Skin of body (tissue), 2 donors: ENCODE data around the gene CELF4. TPM values are rescaled to one million over a fixed set of nuclear protein-coding genes. Genes with fewer than 3 reads are reported as not detected.

ENCODE experiments used
- DNase-seq: peaks from one replicate; lab custom pipeline; 2025; lab: John Stamatoyannopoulos, UW
- total RNA-seq: library from RNA; depleted of rRNA; stranded (reverse); fragments of >200 nt; gene quantifications from one replicate; pipeline ENCODE4 v1.2.3, GENCODE V29; 2014

Gene CELF4
- total RNA-seq, 1 donor from 2014 or later = 0.69 TPM

GRCh38 chr18:37394610-37394965, 171.0 kb downstream of the CELF4 start:
- DNase-seq = no peak

GRCh38 chr18:37393945-37394609, 171.5 kb downstream of the CELF4 start:
- peak; percentile 58 for DNase-seq

- DNase-seq = no peak
Observed at GRCh38 chr18:37393221-37393827, 172.3 kb downstream of the CELF4 start.

- DNase-seq = no peak
Observed at GRCh38 chr18:37392648-37393047, 172.9 kb downstream of the CELF4 start.

- DNase-seq = no peak
Observed at GRCh38 chr18:37391698-37392548, 173.7 kb downstream of the CELF4 start.

DNA sequence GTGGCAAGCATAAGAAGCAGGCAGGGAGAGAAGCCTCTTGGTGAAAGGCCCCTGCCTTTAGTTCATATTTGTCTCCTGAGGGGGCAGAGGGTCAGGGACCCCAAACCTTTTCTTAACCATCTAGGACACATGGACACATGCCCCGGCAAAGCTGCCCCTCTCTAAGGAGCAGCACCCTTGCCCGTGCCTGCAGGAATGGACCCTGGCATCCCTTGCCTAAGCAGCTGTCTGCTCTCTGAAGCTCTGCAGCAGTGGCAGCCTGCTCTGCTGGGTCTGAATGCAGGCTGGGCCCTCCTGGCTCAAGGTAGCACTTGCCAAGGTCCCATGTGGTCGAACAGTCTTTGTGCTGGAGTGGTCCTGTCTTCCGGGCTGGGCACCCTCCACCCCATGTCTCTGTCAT, 174.4 kb downstream of the CELF4 start:
- no peak for DNase-seq

DNA sequence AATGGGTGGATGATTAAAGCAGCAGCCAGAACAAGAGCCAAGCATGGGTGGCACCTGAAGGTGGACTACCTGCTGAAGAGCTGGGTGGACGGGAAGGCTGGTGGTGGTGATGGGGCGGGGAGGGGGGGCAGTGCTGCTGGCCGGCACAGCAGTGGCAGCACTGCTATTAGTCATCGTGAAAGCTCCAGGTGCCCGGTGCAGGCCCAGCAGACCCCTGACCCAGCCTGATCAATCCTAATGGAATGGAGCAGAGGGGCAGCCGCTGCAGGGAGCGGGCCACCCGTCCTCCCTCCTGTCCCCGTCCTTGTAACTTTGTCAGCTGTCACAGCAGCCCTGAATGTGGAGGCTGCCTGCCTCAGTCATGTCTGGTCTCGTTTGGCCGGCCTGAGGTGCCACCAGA, 174.9 kb downstream of the CELF4 start:
- DNase-seq = no peak

DNA sequence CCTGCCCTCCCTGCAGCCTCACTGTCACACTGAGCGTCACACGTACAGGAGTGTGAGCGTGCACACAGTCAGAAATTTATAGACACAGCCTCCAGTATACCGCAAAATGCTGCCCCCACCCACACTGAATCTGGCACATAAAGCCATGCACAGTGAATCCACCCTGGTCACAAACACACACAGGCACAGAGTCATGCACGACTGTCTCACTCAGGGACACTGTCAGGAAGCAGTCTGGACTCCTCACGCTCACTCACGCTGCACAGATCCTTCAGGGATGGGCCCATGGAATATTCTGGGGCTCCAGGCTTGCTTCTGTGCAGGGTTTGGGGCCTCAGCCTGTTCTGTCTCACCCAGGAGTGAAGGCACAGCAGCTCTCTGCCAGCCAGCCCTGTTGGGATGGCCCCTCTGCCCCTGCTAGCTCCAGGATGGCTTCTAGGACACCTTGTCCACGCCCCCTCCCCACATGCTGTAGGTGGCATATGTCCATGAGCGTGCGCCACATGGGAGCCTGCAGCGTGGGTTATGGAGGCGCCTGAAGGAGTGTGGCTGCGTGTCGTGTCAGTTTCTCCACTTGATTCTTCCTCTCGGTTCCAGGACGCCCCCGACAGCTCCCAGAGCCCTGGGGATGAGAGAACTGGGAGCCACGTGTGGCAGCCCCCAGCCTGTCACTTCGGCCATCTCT, 175.8 kb downstream of the CELF4 start:
- DNase-seq = no peak

DNA sequence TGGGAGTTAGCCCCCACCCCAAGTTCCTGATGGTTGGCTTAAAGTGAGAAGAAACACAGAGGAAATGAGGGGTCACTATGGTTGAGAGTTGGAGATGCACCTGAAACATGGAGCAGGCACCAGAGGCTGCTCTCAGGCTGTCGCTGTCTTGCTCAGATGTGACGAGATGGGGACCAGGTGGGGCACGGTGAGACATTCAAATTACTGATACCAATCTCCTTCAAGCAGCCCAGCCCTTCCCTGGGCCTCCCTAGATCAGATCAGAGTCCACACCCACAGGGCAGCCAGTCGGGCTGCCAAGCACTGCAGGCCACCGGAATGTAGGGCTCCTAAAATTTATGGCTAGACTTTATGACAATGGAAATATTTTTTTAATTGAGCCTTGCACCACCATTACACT, 176.6 kb downstream of the CELF4 start:
- no peak for DNase-seq

- no peak for DNase-seq
Observed at GRCh38 chr18:37388413-37388812, 177.2 kb downstream of the CELF4 start.

DNA sequence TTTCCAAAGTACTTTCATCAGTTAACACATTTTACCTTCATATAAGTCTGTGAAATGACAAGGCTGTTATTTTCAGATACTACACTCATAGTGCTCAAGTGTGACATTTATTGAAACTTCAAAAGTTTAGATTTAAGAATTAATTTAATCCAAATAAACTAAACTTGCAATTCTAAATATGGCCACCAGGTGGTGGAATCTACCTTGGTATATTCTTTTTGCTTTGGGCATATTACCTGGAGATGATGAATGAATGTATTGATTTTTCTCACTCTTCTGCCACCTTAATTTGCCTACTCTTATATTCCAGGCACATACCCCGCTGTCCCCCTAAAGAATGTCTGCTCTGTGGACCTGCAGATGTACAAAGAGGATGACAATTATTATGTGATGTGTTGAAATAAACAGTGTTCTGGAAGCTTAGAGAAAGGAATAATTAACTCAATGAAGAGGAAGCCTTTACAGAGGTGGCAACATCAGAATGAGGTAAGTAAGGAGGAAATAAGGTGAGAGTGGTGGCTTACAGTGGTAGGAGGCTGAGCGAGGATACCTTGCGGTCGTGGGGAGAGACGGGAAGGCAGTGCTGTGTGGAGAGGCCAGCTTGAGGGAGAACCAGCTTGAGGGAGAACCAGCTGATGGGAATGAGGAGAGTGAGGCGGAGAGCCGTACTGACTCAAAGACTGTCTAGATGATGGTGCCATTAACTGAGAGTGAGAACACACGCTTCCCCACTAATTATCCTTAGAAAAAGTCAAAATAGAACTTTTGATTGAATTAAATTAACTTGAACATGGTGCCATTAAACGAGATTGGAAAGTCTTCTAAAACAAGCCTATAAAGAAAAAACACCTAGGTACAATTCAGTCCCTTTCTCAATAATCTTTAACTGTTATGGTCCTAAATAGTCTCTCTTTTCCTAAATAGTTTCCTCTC, 179.5 kb downstream of the CELF4 start:
- DNase-seq = no peak

DNA sequence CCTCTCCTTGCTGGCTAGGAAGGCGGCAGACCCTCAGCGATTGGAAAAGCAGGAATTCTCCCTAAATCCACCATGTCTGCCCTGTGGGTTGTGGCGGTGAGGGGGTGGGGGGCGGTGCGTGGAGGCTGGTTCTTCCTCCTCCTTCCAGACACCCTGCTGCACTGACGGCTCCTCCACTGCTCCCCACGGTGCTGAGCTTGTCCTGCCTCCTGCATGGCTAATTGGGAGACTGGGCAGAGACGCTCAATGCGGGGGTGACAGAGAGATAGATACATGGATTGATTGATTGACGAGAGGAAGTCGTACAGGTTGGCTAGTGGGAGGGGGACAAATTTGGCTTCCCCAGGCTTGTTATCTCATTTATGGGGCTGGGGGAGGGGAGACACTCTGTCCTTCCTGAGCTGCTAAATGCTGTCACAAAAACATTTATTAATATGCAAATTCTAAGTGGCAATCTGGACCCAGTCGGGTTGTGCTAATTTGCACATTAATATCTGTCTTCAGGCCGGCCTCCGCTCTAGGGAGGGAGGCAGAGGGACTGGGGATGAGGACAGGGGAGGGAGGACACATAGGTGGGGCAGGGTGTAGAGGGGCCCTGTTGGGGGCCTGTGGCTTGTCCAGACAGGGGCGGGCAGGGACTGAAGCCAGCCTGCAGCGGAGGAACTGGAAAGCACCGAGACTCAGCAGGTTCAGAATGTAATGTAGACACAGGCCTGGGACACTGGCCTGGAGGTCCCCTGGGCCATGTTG, 181.6 kb downstream of the CELF4 start:
- peak; percentile 25 for DNase-seq

DNA sequence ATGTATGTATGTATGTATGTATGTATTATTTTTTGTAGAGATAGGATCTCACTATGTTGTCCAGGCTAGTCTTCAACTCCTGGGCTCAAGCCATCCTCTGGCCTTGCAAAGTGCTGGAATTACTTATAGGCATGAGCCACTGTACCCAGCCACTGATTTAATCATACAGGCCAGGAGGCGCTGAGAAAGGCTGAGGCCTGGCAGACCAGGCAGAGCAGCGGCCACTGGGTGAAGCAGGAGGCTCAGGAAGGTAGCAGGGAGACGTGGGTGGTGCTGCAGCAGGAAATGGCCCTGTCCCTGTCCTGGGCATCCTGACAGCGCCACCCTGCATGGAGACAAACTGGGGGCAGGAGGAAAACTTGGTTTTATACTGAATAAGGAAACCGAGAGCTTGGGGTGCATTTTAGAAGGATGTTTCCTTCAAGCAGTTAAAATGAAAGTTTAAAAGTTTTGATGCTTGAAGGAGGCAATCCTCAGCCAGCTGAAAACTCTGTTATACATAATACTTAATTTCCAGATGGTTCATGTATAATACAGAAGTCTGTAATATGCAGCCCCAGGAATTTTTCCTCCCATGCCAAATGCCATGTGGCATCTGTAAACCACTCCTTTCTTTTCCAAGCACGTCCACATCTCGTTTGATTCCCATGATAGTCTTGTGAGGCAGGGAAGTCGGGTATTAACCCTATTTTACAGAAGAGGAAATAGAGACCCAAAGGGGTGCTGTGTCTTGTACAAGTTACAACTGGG, 182.4 kb downstream of the CELF4 start:
- DNase-seq = peak; percentile 52

DNA sequence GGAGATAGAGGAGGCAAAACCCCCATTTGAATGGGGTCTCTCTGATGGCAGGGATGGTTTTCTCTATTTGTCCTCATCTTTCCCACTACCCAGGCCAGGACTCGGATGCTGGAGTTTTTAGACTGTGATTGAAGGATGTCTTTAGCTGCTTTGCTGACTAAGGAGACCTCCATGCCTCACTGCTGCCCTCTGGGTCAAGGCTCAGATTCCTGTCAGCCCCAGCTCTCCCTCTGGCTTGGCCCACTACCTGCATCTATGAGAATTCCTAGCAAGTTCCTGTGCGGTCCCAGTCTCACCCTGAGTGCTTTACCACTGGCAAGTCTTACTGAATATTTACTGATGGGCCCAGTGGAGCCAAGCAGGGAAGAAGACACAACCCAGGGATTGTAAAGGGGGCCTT, 184.0 kb downstream of the CELF4 start:
- DNase-seq = no peak

DNA sequence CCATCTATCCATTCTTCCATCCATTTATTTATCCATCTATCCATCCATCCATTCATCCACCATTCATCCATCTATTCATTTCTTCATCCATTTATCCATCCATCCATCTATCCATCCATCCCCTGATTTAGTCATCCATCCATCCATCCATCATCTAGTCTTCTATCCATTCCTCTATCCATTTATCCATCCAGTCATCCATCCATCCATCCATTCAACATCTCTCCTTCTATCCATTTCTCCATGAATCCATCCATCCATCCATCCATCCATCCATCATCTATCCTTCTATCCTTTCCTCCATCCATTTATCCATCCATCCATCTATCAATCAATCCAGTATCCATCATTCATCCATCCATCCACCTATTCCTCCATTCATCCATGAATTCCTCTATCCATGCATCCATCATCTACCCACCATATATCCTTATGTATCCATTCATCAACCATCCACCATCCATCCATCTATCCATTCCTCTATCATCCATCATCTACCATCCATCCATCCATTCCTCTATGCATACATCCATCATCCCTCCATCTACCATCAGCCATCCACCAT, 185.0 kb downstream of the CELF4 start:
- no peak for DNase-seq

- DNase-seq = no peak
Observed at GRCh38 chr18:37378336-37379010, 187.1 kb downstream of the CELF4 start.

DNA sequence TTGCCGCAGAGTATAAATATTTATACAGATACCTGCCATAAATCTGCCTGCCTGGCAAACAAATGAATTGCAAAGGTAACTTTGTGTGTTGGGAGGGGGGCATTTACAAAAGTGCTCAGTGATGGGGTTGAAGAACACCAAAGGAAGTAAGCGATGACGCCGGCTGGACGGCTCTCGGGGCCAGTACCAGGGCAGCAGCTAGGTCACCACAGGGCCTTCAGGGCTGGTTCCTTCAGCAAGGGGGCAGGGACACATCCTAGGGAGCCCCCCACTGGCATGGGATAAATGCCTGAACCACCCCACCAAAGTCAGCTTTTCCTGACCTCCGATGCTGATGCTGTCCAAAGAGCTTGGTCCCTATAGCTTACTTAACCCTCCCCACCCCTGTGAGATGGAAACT, 190.4 kb downstream of the CELF4 start:
- no peak for DNase-seq

GRCh38 chr18:37368110-37368954, 197.3 kb downstream of the CELF4 start:
- DNase-seq = no peak
